GM23338 (cell line): Measurements from ENCODE around the gene CACNA1A.

ENCODE experiments used
- EZH2phosphoT487 ChIP-seq: fragments of 200-600 bp; sonication (generic); IDR thresholded peaks from one replicate; pipeline ENCODE4 v1.8.1; 2018; ENCODE audit warnings: antibody characterized with exemption; ENCODE audit not compliant: unreplicated experiment
- TF ChIP-seq, protein P1 (sequence below), 2 experiments: fragments of 200-600 bp in 1 of 2; sonication (generic) in 1 of 2; conservative IDR thresholded peaks; 2 replicates each; pipeline versions ENCODE4 v1.5.1 to v1.6.1; 2016 to 2017; ENCODE audit warnings: antibody characterized with exemption in 2 of 2, low read depth in 2 of 2, mild to moderate bottlenecking in 2 of 2, moderate library complexity in 1 of 2

DNA sequence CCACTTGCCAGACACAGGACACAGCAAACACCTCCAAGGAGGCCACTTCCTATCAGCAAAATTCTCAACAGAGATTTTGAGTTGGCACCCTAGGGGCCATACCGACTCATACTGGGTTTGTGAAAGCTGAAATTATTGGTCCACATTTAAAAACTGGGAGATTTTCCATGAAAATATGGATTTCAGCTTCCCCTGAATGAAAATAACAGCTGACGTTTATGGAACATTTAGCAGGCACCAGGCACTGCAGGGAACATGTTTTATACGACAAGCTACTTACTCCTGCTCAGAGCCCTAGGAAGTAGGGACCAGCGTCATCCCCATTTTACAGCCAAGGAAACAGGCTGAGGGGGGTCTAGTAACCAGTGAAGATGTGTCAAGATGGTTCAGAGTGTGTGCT lies 186.8 kb downstream of the CACNA1A start:
- TF ChIP-seq, protein P1, sequence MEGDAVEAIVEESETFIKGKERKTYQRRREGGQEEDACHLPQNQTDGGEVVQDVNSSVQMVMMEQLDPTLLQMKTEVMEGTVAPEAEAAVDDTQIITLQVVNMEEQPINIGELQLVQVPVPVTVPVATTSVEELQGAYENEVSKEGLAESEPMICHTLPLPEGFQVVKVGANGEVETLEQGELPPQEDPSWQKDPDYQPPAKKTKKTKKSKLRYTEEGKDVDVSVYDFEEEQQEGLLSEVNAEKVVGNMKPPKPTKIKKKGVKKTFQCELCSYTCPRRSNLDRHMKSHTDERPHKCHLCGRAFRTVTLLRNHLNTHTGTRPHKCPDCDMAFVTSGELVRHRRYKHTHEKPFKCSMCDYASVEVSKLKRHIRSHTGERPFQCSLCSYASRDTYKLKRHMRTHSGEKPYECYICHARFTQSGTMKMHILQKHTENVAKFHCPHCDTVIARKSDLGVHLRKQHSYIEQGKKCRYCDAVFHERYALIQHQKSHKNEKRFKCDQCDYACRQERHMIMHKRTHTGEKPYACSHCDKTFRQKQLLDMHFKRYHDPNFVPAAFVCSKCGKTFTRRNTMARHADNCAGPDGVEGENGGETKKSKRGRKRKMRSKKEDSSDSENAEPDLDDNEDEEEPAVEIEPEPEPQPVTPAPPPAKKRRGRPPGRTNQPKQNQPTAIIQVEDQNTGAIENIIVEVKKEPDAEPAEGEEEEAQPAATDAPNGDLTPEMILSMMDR (conservative IDR thresholded peaks at IDR 0.05; ENCODE audit: low read depth in 2 of 2), result no peak
- TF ChIP-seq EZH2phosphoT487, result no peak
